ENCODE measurements around the gene SARDH.

The SARDH gene

DNA sequence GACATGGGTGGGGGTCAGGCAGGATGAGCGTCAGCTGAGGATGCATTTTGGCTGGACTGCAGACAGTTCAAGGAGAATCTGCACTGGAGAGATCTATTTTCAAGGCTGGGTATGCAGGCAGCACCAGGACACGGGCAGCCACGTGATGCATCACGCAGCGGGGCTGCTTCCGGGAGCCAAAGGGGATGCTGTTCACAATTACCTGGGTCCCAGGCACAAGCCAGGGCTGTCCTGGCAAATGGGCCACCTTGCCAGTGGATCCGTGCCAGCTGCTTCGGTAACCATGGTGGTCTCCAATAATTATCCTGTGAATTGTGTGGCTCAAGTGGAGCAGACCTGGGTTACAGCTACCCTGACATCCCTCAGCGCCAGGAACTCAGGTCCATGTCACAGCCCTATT is 84.5 kb downstream of the SARDH start:
- Histone ChIP-seq H3K4me1 (ENCODE audit: control insufficient read depth in 1 of 2, insufficient read depth in 2 of 2, low read length in 2 of 2) (peaks cover 0 to 2% of the 10 kb centered on the region in 2 experiments), H2BK120ac (ENCODE audit: insufficient read depth, low read length, poor library complexity) (no peak overlapping the region), H3K9me3 (ENCODE audit: insufficient read depth, low read depth, low read length) (peaks cover 2% of the 10 kb centered on the region), H3K79me1 (ENCODE audit: low read length) (no peaks in the 10 kb centered on the region), H3K14ac (ENCODE audit: low read length) (no peak overlapping the region), H2BK12ac (ENCODE audit: low read length) (no peak overlapping the region), H3K27me3 (ENCODE audit: insufficient read depth, low read length) (no peaks in the 10 kb centered on the region), H3K36me3 (ENCODE audit: control insufficient read depth in 1 of 2, insufficient read depth in 2 of 2, low read length in 2 of 2) (no peaks in the 10 kb centered on the region), H4K8ac (ENCODE audit: low read depth, low read length) (no peak overlapping the region), H3K79me2 (ENCODE audit: control insufficient read depth, insufficient read depth, low read length, poor library complexity) (no peaks in the 10 kb centered on the region), H4K91ac (ENCODE audit: low read depth, low read length) (no peak overlapping the region), H3K4me2 (ENCODE audit: low read length) (no peak overlapping the region), H2AK5ac (ENCODE audit: low read length) (no peak overlapping the region), H3K18ac (ENCODE audit: low read length) (no peak overlapping the region), H3K4me3 (ENCODE audit: low read depth, low read length) (no peak overlapping the region), H3K27ac (ENCODE audit: low read depth, low read length) (no peak overlapping the region), H3K4ac (ENCODE audit: low read depth, low read length) (no peak overlapping the region), H2BK5ac (ENCODE audit: low read depth, low read length, poor library complexity) (no peak overlapping the region), H2AFZ (ENCODE audit: insufficient read depth, low read length, poor library complexity) (no peak overlapping the region), H3K9ac (ENCODE audit: low read length) (no peak overlapping the region), H4K12ac (ENCODE audit: low read depth, low read length) (no peak overlapping the region), H3K23ac (ENCODE audit: low read length) (no peak overlapping the region)
- WGBS (ENCODE audit: extremely low coverage, insufficient coverage, insufficient read length), result no CpG with 5 or more reads among the region's 9 CpGs
- no peak for DNase-seq

DNA sequence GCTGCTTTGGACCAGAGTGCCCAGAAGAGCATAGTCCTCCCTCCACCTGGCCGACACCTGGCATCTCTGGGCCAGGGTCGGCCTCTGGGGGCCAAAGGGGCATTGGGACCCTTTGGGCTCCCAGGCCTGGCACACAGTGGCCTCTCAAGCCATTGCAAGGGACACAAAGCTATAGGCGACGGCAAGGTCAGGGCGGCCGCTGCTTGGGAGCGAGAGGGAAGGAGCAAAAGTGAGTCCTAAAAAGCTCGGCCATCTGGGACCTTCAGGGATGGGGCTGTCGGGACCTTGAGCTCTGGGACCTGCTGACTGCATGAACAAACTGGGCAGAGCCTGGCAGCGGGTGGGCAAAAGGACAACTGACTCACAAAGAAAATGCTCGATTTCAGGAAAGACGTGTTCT is 88.1 kb downstream of the SARDH start:
- H3K4me3 ChIP-seq (ENCODE audit: low read depth, low read length), result no peak overlapping the region
- DNase-seq, result no peak
- no peaks in the 10 kb centered on the region for H3K79me1 ChIP-seq (ENCODE audit: low read length)
- no peaks in the 10 kb centered on the region for H3K79me2 ChIP-seq (ENCODE audit: control insufficient read depth, insufficient read depth, low read length, poor library complexity)
- no peak overlapping the region for H2BK120ac ChIP-seq (ENCODE audit: insufficient read depth, low read length, poor library complexity)
- WGBS (ENCODE audit: extremely low coverage, insufficient coverage, insufficient read length), result no CpG with 5 or more reads among the region's 12 CpGs
- no peak overlapping the region for H3K23ac ChIP-seq (ENCODE audit: low read length)
- H4K91ac ChIP-seq (ENCODE audit: low read depth, low read length), result no peak overlapping the region
- H3K4me2 ChIP-seq (ENCODE audit: low read length), result no peak overlapping the region
- H2AK5ac ChIP-seq (ENCODE audit: low read length), result no peak overlapping the region
- no peak overlapping the region for H4K12ac ChIP-seq (ENCODE audit: low read depth, low read length)
- no peak overlapping the region for H2BK5ac ChIP-seq (ENCODE audit: low read depth, low read length, poor library complexity)
- H3K9me3 ChIP-seq (ENCODE audit: insufficient read depth, low read depth, low read length), result peaks cover 4% of the 10 kb centered on the region
- H3K4ac ChIP-seq (ENCODE audit: low read depth, low read length), result no peak overlapping the region
- no peak overlapping the region for H3K27ac ChIP-seq (ENCODE audit: low read depth, low read length)
- H3K14ac ChIP-seq (ENCODE audit: low read length), result no peak overlapping the region
- no peak overlapping the region for H3K18ac ChIP-seq (ENCODE audit: low read length)
- no peak overlapping the region for H3K9ac ChIP-seq (ENCODE audit: low read length)
- no peak overlapping the region for H2AFZ ChIP-seq (ENCODE audit: insufficient read depth, low read length, poor library complexity)
- H3K4me1 ChIP-seq (ENCODE audit: control insufficient read depth in 1 of 2, insufficient read depth in 2 of 2, low read length in 2 of 2), result no peaks in the 10 kb centered on the region
- H4K8ac ChIP-seq (ENCODE audit: low read depth, low read length), result no peak overlapping the region
- no peaks in the 10 kb centered on the region for H3K27me3 ChIP-seq (ENCODE audit: insufficient read depth, low read length)
- no peak overlapping the region for H2BK12ac ChIP-seq (ENCODE audit: low read length)
- no peaks in the 10 kb centered on the region for H3K36me3 ChIP-seq (ENCODE audit: control insufficient read depth in 1 of 2, insufficient read depth in 2 of 2, low read length in 2 of 2)

DNA sequence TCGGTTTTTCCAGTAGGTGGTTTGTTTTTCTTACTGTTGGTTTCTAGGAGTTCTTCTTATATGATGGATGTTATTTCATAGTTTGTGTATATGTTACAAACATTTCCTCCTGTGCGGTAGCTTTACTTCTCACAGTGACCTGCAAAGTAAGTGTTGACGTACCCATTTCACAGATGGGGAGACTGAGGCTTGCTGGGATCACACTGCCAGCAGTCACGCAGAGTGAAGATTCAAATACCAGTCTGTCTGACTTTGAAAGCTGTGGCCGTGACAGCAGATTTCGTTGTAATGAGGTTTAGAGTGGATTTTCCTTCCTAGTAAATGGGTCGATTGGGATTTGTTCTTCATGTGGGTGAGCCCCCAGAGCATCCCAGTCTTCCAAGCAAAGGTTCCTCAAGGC is 89.0 kb downstream of the SARDH start:
- WGBS (ENCODE audit: extremely low coverage, insufficient coverage, insufficient read length), result no CpG with 5 or more reads among the region's 7 CpGs
- H3K4me3 ChIP-seq (ENCODE audit: low read depth, low read length), result no peak overlapping the region
- no peaks in the 10 kb centered on the region for H3K27me3 ChIP-seq (ENCODE audit: insufficient read depth, low read length)
- no peak overlapping the region for H3K4ac ChIP-seq (ENCODE audit: low read depth, low read length)
- no peak overlapping the region for H3K9ac ChIP-seq (ENCODE audit: low read length)
- H4K8ac ChIP-seq (ENCODE audit: low read depth, low read length), result no peak overlapping the region
- H3K4me2 ChIP-seq (ENCODE audit: low read length), result no peak overlapping the region
- H4K91ac ChIP-seq (ENCODE audit: low read depth, low read length), result no peak overlapping the region
- no peak for DNase-seq
- H2AK5ac ChIP-seq (ENCODE audit: low read length), result no peak overlapping the region
- no peak overlapping the region for H3K14ac ChIP-seq (ENCODE audit: low read length)
- peaks cover 4% of the 10 kb centered on the region for H3K9me3 ChIP-seq (ENCODE audit: insufficient read depth, low read depth, low read length)
- no peak overlapping the region for H2BK12ac ChIP-seq (ENCODE audit: low read length)
- no peak overlapping the region for H2AFZ ChIP-seq (ENCODE audit: insufficient read depth, low read length, poor library complexity)
- H2BK5ac ChIP-seq (ENCODE audit: low read depth, low read length, poor library complexity), result no peak overlapping the region
- no peaks in the 10 kb centered on the region for H3K79me1 ChIP-seq (ENCODE audit: low read length)
- no peak overlapping the region for H4K12ac ChIP-seq (ENCODE audit: low read depth, low read length)
- no peak overlapping the region for H3K27ac ChIP-seq (ENCODE audit: low read depth, low read length)
- no peaks in the 10 kb centered on the region for H3K36me3 ChIP-seq (ENCODE audit: control insufficient read depth in 1 of 2, insufficient read depth in 2 of 2, low read length in 2 of 2)
- no peaks in the 10 kb centered on the region for H3K79me2 ChIP-seq (ENCODE audit: control insufficient read depth, insufficient read depth, low read length, poor library complexity)
- no peak overlapping the region for H3K18ac ChIP-seq (ENCODE audit: low read length)
- no peak overlapping the region for H3K23ac ChIP-seq (ENCODE audit: low read length)
- H2BK120ac ChIP-seq (ENCODE audit: insufficient read depth, low read length, poor library complexity), result no peak overlapping the region
- no peaks in the 10 kb centered on the region for H3K4me1 ChIP-seq (ENCODE audit: control insufficient read depth in 1 of 2, insufficient read depth in 2 of 2, low read length in 2 of 2)

DNA sequence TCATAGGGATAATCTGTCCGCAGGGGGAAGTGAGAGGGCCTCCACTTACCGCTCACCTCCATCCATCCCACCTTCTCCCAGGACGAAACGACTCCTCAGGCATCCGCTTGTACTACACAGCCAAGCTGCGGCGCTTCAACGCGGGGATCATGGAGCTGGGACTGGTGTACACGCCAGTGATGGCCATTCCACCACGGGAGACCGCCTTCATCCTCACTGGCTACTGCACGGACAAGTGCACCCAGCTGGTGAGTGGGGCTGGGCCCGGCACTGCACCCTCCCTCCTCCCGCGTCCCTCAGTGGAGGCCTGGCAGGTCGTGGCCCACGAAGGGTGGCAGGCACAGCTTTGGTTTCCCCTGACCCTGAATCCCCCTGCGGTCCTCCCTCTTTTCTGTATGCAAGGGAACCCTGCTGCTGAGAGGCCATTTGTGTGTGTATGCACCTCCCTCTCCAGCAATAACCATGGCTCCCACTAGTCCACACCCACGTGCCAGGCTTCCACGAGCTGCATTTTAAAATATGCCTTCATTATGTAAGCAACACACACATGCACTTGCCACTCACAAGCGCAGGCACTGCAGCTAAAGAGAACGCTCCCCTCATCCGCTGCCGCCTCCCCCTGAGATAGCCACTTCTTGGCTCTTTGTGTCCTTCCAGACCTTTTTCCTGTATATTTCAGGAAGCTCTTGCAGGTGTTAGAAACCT is 90.2 kb downstream of the SARDH start:
- WGBS (ENCODE audit: extremely low coverage, insufficient coverage, insufficient read length), result no CpG with 5 or more reads among the region's 25 CpGs
- H3K27me3 ChIP-seq (ENCODE audit: insufficient read depth, low read length), result no peaks in the 10 kb centered on the region

More for the DNA sequence above, 90.2 kb downstream of the SARDH start:
- no peak for DNase-seq
- no peak overlapping the region for H3K9ac ChIP-seq (ENCODE audit: low read length)
- no peak overlapping the region for H4K91ac ChIP-seq (ENCODE audit: low read depth, low read length)
- no peak overlapping the region for H3K4me3 ChIP-seq (ENCODE audit: low read depth, low read length)
- H3K79me2 ChIP-seq (ENCODE audit: control insufficient read depth, insufficient read depth, low read length, poor library complexity), result no peaks in the 10 kb centered on the region
- no peaks in the 10 kb centered on the region for H3K36me3 ChIP-seq (ENCODE audit: control insufficient read depth in 1 of 2, insufficient read depth in 2 of 2, low read length in 2 of 2)
- no peak overlapping the region for H4K12ac ChIP-seq (ENCODE audit: low read depth, low read length)
- no peak overlapping the region for H4K8ac ChIP-seq (ENCODE audit: low read depth, low read length)
- no peak overlapping the region for H2BK120ac ChIP-seq (ENCODE audit: insufficient read depth, low read length, poor library complexity)
- no peak overlapping the region for H2BK5ac ChIP-seq (ENCODE audit: low read depth, low read length, poor library complexity)
- no peak overlapping the region for H3K23ac ChIP-seq (ENCODE audit: low read length)
- no peaks in the 10 kb centered on the region for H3K79me1 ChIP-seq (ENCODE audit: low read length)
- no peak overlapping the region for H3K18ac ChIP-seq (ENCODE audit: low read length)
- no peak overlapping the region for H2AFZ ChIP-seq (ENCODE audit: insufficient read depth, low read length, poor library complexity)
- no peak overlapping the region for H2AK5ac ChIP-seq (ENCODE audit: low read length)
- H3K4me2 ChIP-seq (ENCODE audit: low read length), result no peak overlapping the region
- H3K14ac ChIP-seq (ENCODE audit: low read length), result no peak overlapping the region
- H3K4ac ChIP-seq (ENCODE audit: low read depth, low read length), result no peak overlapping the region
- H3K27ac ChIP-seq (ENCODE audit: low read depth, low read length), result no peak overlapping the region
- H3K9me3 ChIP-seq (ENCODE audit: insufficient read depth, low read depth, low read length), result peaks cover 3% of the 10 kb centered on the region
- H2BK12ac ChIP-seq (ENCODE audit: low read length), result no peak overlapping the region
- no peaks in the 10 kb centered on the region for H3K4me1 ChIP-seq (ENCODE audit: control insufficient read depth in 1 of 2, insufficient read depth in 2 of 2, low read length in 2 of 2)
